ENCODE measurements around the gene PIP4K2C. TPM values are rescaled to one million over a fixed set of nuclear protein-coding genes. Genes with fewer than 3 reads are reported as not detected.
"Not testable (repeated sequence)": the region's sequence is repeated elsewhere in the genome, so short reads cannot be mapped to it uniquely, and the experiment has no call there.

PIP4K2C gene
- polyA plus RNA-seq, 1 experiment = 30.1 TPM

DNA sequence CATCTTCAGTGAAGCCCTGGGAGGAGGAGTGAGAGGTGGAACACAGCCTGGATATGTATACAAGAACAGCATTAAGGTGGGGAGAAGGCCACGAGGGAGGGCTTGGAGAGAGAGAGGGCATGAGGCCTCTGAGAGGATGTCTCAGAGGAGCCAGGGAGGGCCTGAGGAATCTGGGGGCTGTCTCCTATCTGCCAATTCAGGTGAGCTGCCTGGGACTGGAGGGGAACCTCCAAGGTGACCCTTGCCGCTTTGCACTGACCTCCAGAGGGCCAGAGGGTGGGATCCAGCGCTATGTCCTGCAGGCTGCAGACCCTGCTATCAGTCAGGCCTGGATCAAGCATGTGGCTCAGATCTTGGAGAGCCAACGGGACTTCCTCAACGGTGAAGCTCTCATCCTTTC is 24.6 kb downstream of the PIP4K2C start:
- CTCF ChIA-PET = interaction anchor here (2.0 to 8.0 kb wide), 3 partner anchors 12 to 157 kb away, joined by 5 to 51 read pairs (median 8); partner anchors contain the start of gene GLI1
- peaks cover 7% of the 10 kb centered on the region for H3K27me3 ChIP-seq (ENCODE audit: control insufficient read depth, insufficient read depth, low read length)
- TF ChIP-seq, protein P1, sequence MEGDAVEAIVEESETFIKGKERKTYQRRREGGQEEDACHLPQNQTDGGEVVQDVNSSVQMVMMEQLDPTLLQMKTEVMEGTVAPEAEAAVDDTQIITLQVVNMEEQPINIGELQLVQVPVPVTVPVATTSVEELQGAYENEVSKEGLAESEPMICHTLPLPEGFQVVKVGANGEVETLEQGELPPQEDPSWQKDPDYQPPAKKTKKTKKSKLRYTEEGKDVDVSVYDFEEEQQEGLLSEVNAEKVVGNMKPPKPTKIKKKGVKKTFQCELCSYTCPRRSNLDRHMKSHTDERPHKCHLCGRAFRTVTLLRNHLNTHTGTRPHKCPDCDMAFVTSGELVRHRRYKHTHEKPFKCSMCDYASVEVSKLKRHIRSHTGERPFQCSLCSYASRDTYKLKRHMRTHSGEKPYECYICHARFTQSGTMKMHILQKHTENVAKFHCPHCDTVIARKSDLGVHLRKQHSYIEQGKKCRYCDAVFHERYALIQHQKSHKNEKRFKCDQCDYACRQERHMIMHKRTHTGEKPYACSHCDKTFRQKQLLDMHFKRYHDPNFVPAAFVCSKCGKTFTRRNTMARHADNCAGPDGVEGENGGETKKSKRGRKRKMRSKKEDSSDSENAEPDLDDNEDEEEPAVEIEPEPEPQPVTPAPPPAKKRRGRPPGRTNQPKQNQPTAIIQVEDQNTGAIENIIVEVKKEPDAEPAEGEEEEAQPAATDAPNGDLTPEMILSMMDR (IDR thresholded peaks at IDR 0.05; ENCODE audit: insufficient read depth, low read depth, low read length) = no peak
- no peak overlapping the region for H3K4me3 ChIP-seq (ENCODE audit: low read depth, low read length)
- POLR2A ChIA-PET = no interaction called here
- no peak for DNase-seq (ENCODE audit: low read depth)
- peaks cover 17% of the 10 kb centered on the region for H3K36me3 ChIP-seq (ENCODE audit: control insufficient read depth, insufficient read depth, low read length)

DNA sequence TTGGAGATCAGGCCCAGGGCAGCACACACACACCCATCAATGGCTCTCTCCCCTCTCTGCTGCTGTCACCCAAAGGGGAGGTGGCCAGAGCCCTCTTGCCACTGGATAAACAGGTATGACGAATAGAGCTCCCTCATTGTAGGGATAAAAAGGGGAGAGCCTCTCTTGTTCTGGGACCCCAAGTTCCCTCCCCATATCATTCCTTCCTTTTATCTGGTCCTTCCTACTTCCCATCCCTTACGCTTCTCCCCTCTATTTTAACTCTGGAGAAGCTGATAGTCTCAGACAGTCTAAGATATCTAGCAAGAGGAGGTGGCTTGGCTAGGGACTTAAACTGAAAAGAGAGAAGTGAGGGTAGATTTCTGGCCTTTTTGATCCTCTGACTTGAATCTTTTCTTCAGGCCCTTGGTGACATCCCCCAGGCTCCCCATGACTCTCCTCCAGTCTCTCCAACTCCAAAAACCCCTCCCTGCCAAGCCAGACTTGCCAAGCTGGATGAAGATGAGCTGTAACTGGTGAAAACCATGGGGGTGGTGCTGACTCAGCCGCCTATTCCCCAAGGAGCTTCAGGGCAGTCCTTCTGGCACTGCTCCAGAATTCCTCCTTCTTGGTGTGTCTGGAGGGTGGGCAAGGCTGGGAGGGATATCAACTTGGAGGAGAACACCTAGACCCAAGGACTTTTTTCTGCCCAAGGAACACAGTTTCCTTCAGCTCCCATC is 25.6 kb downstream of the PIP4K2C start:
- CTCF ChIA-PET = interaction anchor here (0.6 to 8.0 kb wide), 3 partner anchors 17 to 160 kb away, joined by 3 to 51 read pairs (median 4); partner anchors contain the start of gene B4GALNT1

DNA sequence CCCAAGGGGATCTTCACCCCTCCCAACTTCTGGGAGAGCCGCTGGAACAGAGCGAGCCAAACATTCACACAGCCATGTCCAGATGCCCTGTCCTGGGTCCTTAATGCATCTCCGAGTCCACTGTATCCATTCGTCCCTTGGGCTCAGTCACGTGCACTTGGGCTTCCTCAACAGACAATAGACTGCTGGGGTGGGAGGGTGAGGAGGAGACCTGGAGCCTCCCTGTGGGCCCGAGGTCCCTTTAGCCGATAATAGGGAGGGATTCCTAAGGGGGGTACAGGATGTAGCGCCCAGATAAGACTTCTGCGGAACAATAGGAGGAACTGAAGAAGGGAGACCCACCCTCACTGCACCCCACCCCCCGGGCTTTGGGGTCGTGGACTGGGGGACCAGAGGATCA is 26.9 kb downstream of the PIP4K2C start:
- peaks cover 17% of the 10 kb centered on the region for H3K36me3 ChIP-seq (ENCODE audit: control insufficient read depth, insufficient read depth, low read length)
- CTCF ChIA-PET = interaction anchor here (17.5 kb wide), 1 partner anchor 36 kb away, joined by 257 read pairs; no protein-coding TSS in a partner anchor
- TF ChIP-seq, protein P1 (IDR thresholded peaks at IDR 0.05; ENCODE audit: insufficient read depth, low read depth, low read length) = no peak
- no peak for DNase-seq (ENCODE audit: low read depth)
- H3K4me3 ChIP-seq (ENCODE audit: low read depth, low read length) = no peak overlapping the region
- POLR2A ChIA-PET = no interaction called here
- peaks cover 18% of the 10 kb centered on the region for H3K27me3 ChIP-seq (ENCODE audit: control insufficient read depth, insufficient read depth, low read length)

More for the DNA sequence above, 25.6 kb downstream of the PIP4K2C start:
- POLR2A ChIA-PET = no interaction called here
- TF ChIP-seq, protein P1 (IDR thresholded peaks at IDR 0.05; ENCODE audit: insufficient read depth, low read depth, low read length) = no peak
- no peak for DNase-seq (ENCODE audit: low read depth)
- H3K4me3 ChIP-seq (ENCODE audit: low read depth, low read length) = no peak overlapping the region
- H3K36me3 ChIP-seq (ENCODE audit: control insufficient read depth, insufficient read depth, low read length) = peaks cover 17% of the 10 kb centered on the region
- peaks cover 15% of the 10 kb centered on the region for H3K27me3 ChIP-seq (ENCODE audit: control insufficient read depth, insufficient read depth, low read length)

DNA sequence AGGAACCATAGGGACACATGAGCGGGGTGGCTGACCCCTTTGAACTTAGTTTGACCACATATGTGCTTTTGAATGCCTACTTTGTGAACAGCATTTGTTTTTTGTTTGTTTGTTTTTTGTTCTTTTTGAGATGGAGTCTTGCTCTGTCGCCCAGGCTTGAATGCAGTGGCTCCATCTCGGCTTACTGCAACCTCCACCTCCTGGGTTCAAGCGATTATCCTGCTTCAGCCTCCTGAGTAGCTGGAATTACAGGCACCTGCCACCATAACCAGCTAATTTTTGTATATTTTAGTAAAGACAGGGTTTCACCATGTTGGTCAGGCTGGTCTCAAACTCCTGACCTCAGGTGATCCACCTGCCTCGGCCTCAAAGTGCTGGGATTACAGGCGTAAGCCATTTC is 27.4 kb downstream of the PIP4K2C start:
- Histone ChIP-seq H3K36me3 (ENCODE audit: control insufficient read depth, insufficient read depth, low read length) (peaks cover 17% of the 10 kb centered on the region), H3K27me3 (ENCODE audit: control insufficient read depth, insufficient read depth, low read length) (peaks cover 21% of the 10 kb centered on the region)
- H3K4me3 ChIP-seq (ENCODE audit: low read depth, low read length); POLR2A ChIA-PET; DNase-seq (ENCODE audit: low read depth): not testable (repeated sequence)
- CTCF ChIA-PET = interaction anchor here (17.5 kb wide), 1 partner anchor 36 kb away, joined by 257 read pairs; no protein-coding TSS in a partner anchor

DNA sequence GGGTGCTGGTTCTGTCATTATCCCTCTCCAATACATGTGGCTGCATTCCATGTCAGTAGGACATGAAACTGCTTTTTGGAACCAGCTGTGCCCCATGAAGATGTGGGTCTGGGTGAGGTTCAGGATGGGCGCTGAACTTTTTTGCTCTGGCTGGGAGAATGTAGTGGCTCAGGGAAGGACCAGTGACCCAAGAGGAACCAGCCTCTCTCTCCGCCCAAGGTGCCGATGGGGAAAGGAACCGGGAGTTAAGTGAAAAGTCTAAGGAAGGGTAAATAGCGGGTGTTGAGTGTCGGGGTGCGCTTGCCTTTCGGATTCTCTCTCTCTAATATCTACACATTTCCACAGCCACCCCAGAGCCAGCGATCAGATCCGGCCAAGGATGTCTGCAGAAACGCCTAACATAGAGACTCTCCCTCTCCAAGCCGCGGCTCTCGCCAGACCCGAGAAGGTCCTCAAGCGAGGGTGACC is 28.0 kb downstream of the PIP4K2C start:
- DNase-seq (ENCODE audit: low read depth) = no peak
- ChIA-PET POLR2A (no interaction called here), CTCF (interaction anchor here (0.8 to 17.5 kb wide), 3 partner anchors 9 to 37 kb away, joined by 3 to 257 read pairs (median 4); partner anchors contain the start of gene PIP4K2C)
- no peak overlapping the region for H3K4me3 ChIP-seq (ENCODE audit: low read depth, low read length)
- H3K27me3 ChIP-seq (ENCODE audit: control insufficient read depth, insufficient read depth, low read length) = peaks cover 23% of the 10 kb centered on the region
- peaks cover 16% of the 10 kb centered on the region for H3K36me3 ChIP-seq (ENCODE audit: control insufficient read depth, insufficient read depth, low read length)
- TF ChIP-seq, protein P1 (IDR thresholded peaks at IDR 0.05; ENCODE audit: insufficient read depth, low read depth, low read length) = no peak

Data from BJ (cell line).